HG02642 (cell line): ENCODE measurements around the gene BARHL1.

Experiments used
- ATAC-seq: cut with Tn5 transposase; IDR thresholded peaks from one replicate; pipeline ENCODE4 v1.9.1; 2021; ENCODE audit warnings: mild to moderate bottlenecking; ENCODE audit not compliant: unreplicated experiment, poor library complexity

BARHL1 gene

GRCh38 chr9:132582276-132582785 is at the start of gene BARHL1:
BARHL1 (plus strand) TSS chr9:132582606; CDS start chr9:132582798, 192 bp downstream.
- no peak for ATAC-seq

- ATAC-seq: no peak
Observed at GRCh38 chr9:132534832-132535231, 47.6 kb upstream of the BARHL1 start.

DNA sequence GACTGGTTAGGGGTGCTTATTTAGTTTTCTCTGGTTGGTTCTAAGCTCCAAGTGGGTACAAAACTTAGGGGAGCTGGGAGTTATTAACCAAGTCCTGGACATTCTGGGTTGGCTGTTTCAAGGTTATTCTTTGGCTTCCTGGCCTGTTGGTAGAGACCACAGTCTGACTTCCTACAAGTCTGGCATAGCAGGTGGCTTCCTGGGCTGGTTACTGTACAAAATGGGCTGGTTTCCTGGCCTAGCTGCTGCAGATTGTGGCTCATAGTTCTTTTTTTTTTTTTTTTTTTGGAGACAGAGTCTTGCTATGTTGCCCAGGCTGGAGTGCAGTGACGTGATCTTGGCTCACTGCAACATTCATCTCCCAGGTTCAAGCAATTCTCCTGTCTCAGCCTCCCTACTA is 46.3 kb upstream of the BARHL1 start:
- ATAC-seq: no peak

GRCh38 chr9:132537352-132537751 is 45.1 kb upstream of the BARHL1 start:
- no peak for ATAC-seq

GRCh38 chr9:132538071-132538470 is 44.3 kb upstream of the BARHL1 start:
- no peak for ATAC-seq

GRCh38 chr9:132539096-132539495 is 43.3 kb upstream of the BARHL1 start:
- ATAC-seq: no peak

- no peak for ATAC-seq
Observed at GRCh38 chr9:132541051-132541450, 41.4 kb upstream of the BARHL1 start.

DNA sequence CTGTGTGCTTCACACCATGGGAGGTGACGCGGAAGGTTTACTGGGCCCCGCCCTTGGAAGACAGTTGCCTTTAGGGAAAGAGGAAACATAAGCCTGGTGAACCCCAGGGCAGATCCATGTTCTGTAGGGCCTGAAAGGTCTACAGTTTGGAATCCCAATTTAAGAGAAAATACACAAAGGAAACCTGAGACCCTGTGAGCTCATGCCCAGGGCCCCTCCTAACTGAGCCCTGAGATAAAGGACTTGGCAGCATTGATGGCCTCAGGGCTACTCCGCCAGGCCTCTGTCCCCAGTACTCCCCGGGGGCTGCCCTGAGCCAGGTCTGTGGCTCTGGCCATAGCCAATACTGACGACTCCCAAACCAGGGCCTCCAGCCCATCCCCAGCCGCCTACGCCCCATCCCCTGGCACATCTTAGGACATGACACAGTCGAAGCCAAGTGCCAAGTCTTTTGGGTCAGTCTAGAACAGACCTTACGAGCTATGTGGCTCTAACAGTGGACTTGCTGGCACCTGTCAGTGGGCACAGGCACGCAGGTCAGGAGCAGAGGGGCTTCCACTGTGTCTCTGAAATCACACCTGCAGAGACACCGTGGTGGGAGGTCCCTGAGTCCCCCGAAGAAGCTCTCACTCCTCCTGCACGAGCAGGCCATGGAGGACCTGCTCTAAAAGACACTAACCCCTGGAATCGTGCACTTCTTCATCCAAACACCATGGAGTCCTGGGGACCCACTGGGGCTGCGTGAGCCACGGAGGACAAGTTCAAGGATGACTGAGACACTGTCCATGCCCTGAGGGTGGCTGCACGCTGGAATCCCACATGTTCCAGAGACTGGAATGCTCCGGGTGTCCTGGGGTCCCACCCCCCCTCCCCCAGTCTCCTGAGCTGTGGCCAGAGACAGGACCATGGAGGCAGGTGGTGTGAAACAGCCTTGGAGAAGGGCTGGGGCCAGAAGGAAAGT is 40.3 kb upstream of the BARHL1 start:
- no peak for ATAC-seq

- ATAC-seq: no peak
Observed at GRCh38 chr9:132543251-132543650, 39.2 kb upstream of the BARHL1 start.

GRCh38 chr9:132543960-132544359 is 38.4 kb upstream of the BARHL1 start:
- no peak for ATAC-seq

GRCh38 chr9:132545578-132545977 is 36.8 kb upstream of the BARHL1 start:
- ATAC-seq: no peak

DNA sequence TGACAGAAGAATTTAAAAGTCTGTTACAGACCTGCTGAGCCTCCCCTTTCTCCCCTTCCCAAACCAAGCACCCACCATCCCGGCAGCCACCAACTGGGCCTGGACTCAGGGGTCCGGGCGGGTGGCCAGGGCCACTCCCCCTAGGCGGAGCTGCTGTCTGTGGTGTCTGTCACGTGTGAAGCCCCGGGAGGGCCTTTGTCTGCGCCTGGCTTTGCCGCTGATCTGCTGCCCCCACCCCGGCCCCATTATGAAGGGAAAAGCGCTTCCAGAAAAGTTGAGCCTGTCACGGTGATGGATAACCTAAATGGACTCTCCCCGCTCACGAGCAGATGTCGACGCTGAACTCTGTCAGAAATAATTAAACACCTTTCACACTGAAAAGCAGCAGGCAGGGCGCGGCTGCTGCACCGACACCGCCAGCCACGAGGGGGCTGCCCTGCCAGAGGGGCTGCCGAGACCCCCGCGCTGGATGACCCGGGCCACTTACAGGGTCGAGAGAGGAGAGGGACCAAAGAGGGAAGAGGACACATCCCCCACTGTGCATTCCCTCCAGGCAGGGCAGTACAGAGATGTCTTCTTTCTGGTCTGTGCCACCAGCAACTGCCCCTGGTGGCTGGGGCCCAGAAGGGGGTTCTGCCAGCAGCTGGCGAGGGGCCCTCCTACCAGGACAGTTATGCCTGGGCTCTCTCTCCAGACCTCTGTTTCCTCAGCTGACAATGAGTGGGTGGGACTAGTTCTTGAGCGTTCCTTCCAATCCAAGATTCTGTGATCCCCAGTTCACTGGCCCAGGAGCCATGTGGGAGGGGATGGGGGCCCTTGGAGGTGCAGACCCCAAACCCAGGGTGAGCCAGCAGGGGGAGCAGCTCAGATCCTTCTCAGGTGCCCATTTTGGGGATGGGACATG is 36.0 kb upstream of the BARHL1 start:
- ATAC-seq: no peak

DNA sequence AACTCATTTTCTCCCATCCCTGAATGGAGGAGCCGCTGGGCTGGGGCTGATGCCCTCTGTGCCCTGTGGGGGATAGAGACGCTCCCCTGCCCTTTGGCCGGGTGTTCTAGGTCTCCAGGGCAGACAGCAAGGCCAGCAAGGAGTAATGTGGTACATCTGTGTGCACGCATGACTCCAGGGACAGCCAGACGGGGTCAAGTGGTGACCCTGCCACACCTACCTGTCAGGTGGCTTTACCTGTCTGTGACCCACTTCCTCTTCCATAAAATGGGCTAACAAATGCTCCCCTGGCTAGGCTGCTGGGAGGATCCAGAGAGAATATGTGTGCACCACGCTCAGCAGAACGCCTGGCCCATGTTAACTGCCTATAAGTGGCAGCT is 35.4 kb upstream of the BARHL1 start:
- no peak for ATAC-seq

- ATAC-seq: no peak
Observed at GRCh38 chr9:132547436-132547835, 35.0 kb upstream of the BARHL1 start.

DNA sequence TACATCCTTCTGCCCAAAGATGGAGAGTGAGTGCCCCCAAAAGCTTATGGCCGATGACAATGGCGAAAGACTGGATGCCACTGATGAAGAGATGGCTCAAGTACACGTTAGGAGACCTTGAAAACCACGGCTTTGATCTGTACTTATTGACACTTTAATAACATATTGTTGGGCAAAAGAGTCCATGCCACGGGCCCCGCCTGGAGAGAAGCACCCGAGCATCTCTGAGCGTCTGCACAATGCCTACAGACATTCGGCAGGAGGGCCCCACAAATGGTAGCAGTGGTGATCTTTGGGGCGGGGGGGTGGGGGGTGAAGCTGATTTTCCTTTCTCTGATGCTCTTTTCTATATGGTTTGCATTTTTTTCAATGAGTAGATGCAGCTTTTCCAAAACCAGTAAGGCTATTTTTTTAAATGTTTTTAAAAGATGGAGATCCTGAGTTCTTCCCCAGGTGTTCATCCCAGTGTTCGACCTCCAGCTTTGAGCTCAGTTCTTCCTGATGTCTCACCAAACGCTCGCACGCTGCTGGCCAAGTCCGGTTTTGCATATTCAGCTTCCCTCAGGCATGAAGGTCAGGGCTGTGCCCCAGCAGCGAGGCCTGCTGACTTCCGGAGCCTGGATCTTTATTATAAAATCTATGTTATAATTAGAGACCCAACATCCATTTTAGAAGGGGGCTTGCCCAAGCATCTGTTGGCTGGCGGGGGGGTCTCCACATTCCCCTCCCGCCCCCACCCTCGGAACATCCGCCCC is 34.3 kb upstream of the BARHL1 start:
- no peak for ATAC-seq

GRCh38 chr9:132548751-132549640 is 33.4 kb upstream of the BARHL1 start:
- no peak for ATAC-seq

GRCh38 chr9:132551556-132551955 is 30.9 kb upstream of the BARHL1 start:
- ATAC-seq: no peak

DNA sequence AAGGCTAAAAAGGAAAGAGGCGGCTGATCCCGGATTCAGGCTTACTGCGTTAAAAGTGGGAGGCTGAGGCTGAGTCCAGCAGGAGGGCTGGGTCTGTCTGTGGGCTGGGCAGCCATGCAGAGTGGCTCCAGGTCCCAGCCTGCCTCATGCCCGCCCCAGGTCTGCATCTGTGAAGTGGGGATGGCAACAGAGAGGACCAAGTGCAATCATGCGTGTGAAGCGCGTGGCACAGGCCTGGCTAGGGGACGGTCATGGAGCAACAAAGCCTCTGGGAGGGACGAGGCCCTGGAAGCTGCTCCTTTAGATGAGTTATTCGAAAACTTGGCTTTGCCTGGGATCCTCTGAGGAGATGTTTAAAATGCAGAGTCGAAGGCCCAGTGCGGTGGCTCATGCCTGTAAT is 30.4 kb upstream of the BARHL1 start:
- ATAC-seq: no peak

GRCh38 chr9:132554755-132555154 is 27.7 kb upstream of the BARHL1 start:
- no peak for ATAC-seq
